Esophagus (tissue), 2 donors: Measurements from ENCODE around the gene ZNF20. TPM values are rescaled to one million over a fixed set of nuclear protein-coding genes. Genes with fewer than 3 reads are reported as not detected.
"Not testable (repeated sequence)": the region's sequence is repeated elsewhere in the genome, so short reads cannot be mapped to it uniquely, and the experiment has no call there.

ENCODE experiments used
- H3K27ac ChIP-seq, 2 donors: one replicate each; pipeline ENCODE4 v1.5.1; 2013; ENCODE audit warnings: low read depth in 2 of 2, mild to moderate bottlenecking in 2 of 2, inconsistent platforms in 1 of 2, low read length in 1 of 2, moderate library complexity in 1 of 2
- H3K27me3 ChIP-seq, 2 donors: one replicate each; pipeline ENCODE4 v1.6.1; 2013; ENCODE audit warnings: low read length in 2 of 2, control low read depth in 1 of 2, mild to moderate bottlenecking in 1 of 2; ENCODE audit not compliant: insufficient read depth in 2 of 2, control insufficient read depth in 1 of 2
- H3K36me3 ChIP-seq, 2 donors: one replicate each; pipeline ENCODE4 v1.6.1; 2013; ENCODE audit warnings: low read length in 1 of 2; ENCODE audit not compliant: control insufficient read depth in 2 of 2, insufficient read depth in 2 of 2
- H3K4me1 ChIP-seq, 2 donors: one replicate each; pipeline ENCODE4 v1.6.1; 2013; ENCODE audit warnings: low read length in 1 of 2; ENCODE audit not compliant: control insufficient read depth in 2 of 2, insufficient read depth in 2 of 2
- H3K4me3 ChIP-seq, 2 donors: one replicate each; pipeline ENCODE4 v1.5.1; 2013; ENCODE audit warnings: low read length in 2 of 2, mild to moderate bottlenecking in 2 of 2, low read depth in 1 of 2, moderate library complexity in 1 of 2
- H3K9me3 ChIP-seq, 2 donors: one replicate each; pipeline ENCODE4 v1.6.1; 2013; ENCODE audit warnings: mild to moderate bottlenecking in 2 of 2, low read depth in 1 of 2, low read length in 1 of 2, moderate library complexity in 1 of 2; ENCODE audit not compliant: control insufficient read depth in 2 of 2, insufficient read depth in 1 of 2
- WGBS, 2 donors: extraction: QIAGEN DNeasy Blood & Tissue Kit; methylation state at CpG; one replicate each; pipeline ENCODE4 v1.1.7; 2013; 5-methylcytosine and 5-hydroxymethylcytosine counted together
- polyA plus RNA-seq, 2 donors: library from polyadenylated mRNA; stranded (reverse); fragments of 200-250 nt; gene quantifications; one replicate each; pipeline ENCODE4 v1.2.3, GENCODE V29; 2013
- donor health status: healthy with polysubstance abuse.
- donor health status: Bipolar disorder and iron deficiency.

Gene ZNF20
- polyA plus RNA-seq, 2 donors, result 1.8 to 3.6 TPM

- 32% methylated on average over 10 of the region's 10 CpGs for WGBS, 2 donors
- H3K4me1 ChIP-seq, result no peaks in the 10 kb centered on the region
- H3K27ac ChIP-seq, result no peak overlapping the region
- no peaks in the 10 kb centered on the region for H3K36me3 ChIP-seq
- no peaks in the 10 kb centered on the region for H3K27me3 ChIP-seq
- no peaks in the 10 kb centered on the region for H3K9me3 ChIP-seq
- peak overlapping the region in 1 of 2 donors; percentile 64 for H3K4me3 ChIP-seq
These were observed 47.2 kb downstream of the ZNF20 start for GRCh38 chr19:12092956-12093355.

DNA sequence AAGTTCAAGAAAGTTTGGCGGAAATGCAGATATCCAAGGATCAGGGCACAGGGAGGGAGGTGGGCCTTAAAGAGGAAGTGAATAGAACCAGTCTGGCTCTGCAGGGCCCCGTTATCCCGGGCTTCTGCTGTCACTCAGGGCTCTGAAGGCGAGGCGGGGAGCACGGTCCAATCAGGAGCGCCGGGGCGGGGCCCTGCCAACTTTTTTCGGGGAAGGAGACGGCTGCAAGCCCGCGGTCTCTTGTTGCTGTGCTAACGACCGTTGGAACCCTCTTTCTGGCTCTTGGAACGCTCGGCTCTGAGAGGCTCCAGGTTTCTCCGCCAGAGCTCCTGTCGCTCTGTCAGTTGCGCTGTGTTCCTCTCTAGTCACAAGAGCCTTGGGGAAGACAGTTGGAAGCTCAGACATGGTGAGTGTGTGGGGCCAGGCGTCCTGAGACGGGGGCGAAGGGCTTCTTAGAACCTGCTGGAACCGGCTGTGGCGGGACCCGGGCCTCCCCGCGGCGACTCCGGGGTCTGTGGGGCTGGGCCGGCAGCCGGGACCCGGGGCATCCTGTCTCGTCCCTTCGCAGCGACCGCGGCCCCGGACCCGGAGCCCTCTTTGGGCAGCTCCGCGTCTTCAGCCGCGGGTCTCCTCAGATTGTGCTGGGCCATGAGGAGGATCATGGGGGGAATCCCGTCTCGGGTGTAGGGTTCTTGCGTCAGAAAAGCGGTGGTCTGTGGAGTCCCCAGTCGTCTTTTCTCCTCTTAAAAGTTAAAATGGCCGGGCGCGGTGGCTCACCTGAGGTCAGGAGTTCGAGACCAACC, 47.9 kb downstream of the ZNF20 start:
- no peaks in the 10 kb centered on the region for H3K9me3 ChIP-seq
- WGBS, 2 donors, result 1 to 2% methylated on average over 53 of the region's 53 CpGs
- peaks cover 0 to 1% of the 10 kb centered on the region in 2 donors for H3K36me3 ChIP-seq
- peak overlapping the region; percentile 62 to 64 for H3K4me3 ChIP-seq
- H3K27ac ChIP-seq, result peak overlapping the region; percentile 66 to 78
- H3K27me3 ChIP-seq, result no peaks in the 10 kb centered on the region
- H3K4me1 ChIP-seq, result no peaks in the 10 kb centered on the region

GRCh38 chr19:12090807-12091206, 49.3 kb downstream of the ZNF20 start:
- Histone ChIP-seq H3K4me1 (no peaks in the 10 kb centered on the region), H3K36me3 (peaks cover 0 to 2% of the 10 kb centered on the region in 2 donors), H3K9me3 (no peaks in the 10 kb centered on the region), H3K27me3 (no peaks in the 10 kb centered on the region), H3K27ac (no peak overlapping the region), H3K4me3 (no peak overlapping the region)
- 47 to 52% methylated on average over 5 of the region's 5 CpGs for WGBS, 2 donors

GRCh38 chr19:12085074-12085818, 54.9 kb downstream of the ZNF20 start:
- Histone ChIP-seq H3K9me3 (peaks cover 3 to 8% of the 10 kb centered on the region in 2 donors), H3K36me3 (peaks cover 0 to 2% of the 10 kb centered on the region in 2 donors), H3K4me3 (no peak overlapping the region), H3K4me1 (no peaks in the 10 kb centered on the region), H3K27ac (no peak overlapping the region), H3K27me3 (no peaks in the 10 kb centered on the region)
- 91 to 92% methylated on average over 5 of the region's 5 CpGs for WGBS, 2 donors

GRCh38 chr19:12083336-12083735, 56.8 kb downstream of the ZNF20 start:
- not testable (repeated sequence) for H3K27me3 ChIP-seq, H3K4me3 ChIP-seq, H3K27ac ChIP-seq, H3K4me1 ChIP-seq, H3K36me3 ChIP-seq
- WGBS, 2 donors, result 95% methylated on average over 6 of the region's 6 CpGs
- peaks cover 6 to 20% of the 10 kb centered on the region in 2 donors for H3K9me3 ChIP-seq

Other genes with a start within 250 kb of the ZNF20 start
- 10 to 100 TPM in 1 of 2 donors, 1 to 10 TPM in 1; 6.4 to 16.9 TPM for gene ZNF700, start 215.2 kb downstream of the ZNF20 start, polyA plus RNA-seq
- 1 to 10 TPM; 1.1 to 2.7 TPM for gene ZNF763, start 175.3 kb downstream of the ZNF20 start, polyA plus RNA-seq
- 1 to 10 TPM; 5.0 to 7.3 TPM for gene ZNF433, start 104.7 kb downstream of the ZNF20 start, polyA plus RNA-seq
- under 1 TPM; 0.18 to 0.24 TPM for gene ZNF878, start 87.4 kb downstream of the ZNF20 start, polyA plus RNA-seq
- 1 to 10 TPM; 2.0 to 3.2 TPM for gene ZNF844, start 75.6 kb downstream of the ZNF20 start, polyA plus RNA-seq
- gene ZNF625, start 16.4 kb upstream of the ZNF20 start, polyA plus RNA-seq, result under 1 TPM; 0.47 to 0.75 TPM
- gene ZNF136, start 22.7 kb upstream of the ZNF20 start, polyA plus RNA-seq, result 1 to 10 TPM; 1.7 to 1.8 TPM
- 1 to 10 TPM; 5.7 TPM for gene ZNF44, start 154.5 kb upstream of the ZNF20 start, polyA plus RNA-seq
- 1 to 10 TPM; 1.5 to 1.7 TPM for gene ZNF563, start 193.3 kb upstream of the ZNF20 start, polyA plus RNA-seq
- gene ZNF442, start 225.3 kb upstream of the ZNF20 start, polyA plus RNA-seq, result under 1 TPM; 0.26 to 0.58 TPM